Measurements from ENCODE around the gene ZNF230.

The ZNF230 gene

GRCh38 chr19:44050740-44051649 lies 48.2 kb downstream of the ZNF230 start (continued):
- TF ChIP-seq OSR2 (tag by site-specific recombination; IDR thresholded peaks at IDR 0.05) (no peak), ZNF624 (tag by site-specific recombination; IDR thresholded peaks at IDR 0.05) (no peak), ZNF169 (tag by site-specific recombination; IDR thresholded peaks at IDR 0.05) (no peak), ZNF549 (tag by site-specific recombination; IDR thresholded peaks at IDR 0.05) (peak; percentile 95), ZNF148 (tag by site-specific recombination; IDR thresholded peaks at IDR 0.05; ENCODE audit: borderline replicate concordance) (no peak)

GRCh38 chr19:44051650-44052402 lies 49.1 kb downstream of the ZNF230 start, which contains the start of gene ZNF223:
Gene ZNF223 (plus strand): TSS chr19:44052036. CDS start chr19:44055177, 3,141 bp downstream.
- Histone ChIP-seq H3K27ac (ENCODE audit: extremely low read depth, low read depth, low read length) (peak within 1 kb of the TSS; percentile 61), H3K9me3 (ENCODE audit: control insufficient read depth, insufficient read depth, low read depth, low read length) (peaks cover 11% of the 10 kb centered on the region), H3K36me3 (ENCODE audit: control insufficient read depth in 2 of 2, insufficient read depth in 1 of 2, low read length in 2 of 2) (peaks cover 17 to 31% of the 10 kb centered on the region in 2 experiments), H3K4me3 (ENCODE audit: low read depth, low read length) (peak within 1 kb of the TSS; percentile 66), H3K4me1 (ENCODE audit: control insufficient read depth, insufficient read depth, low read length) (peaks cover 14% of the 10 kb centered on the region)
- CTCF ChIA-PET, result interaction anchor here (0.6 to 1.1 kb wide), 2 partner anchors 9 to 275 kb away, joined by 3 read pairs; no protein-coding TSS in a partner anchor
- POLR2A ChIA-PET, result interaction anchor here (0.9 to 2.4 kb wide), 17 partner anchors 10 to 383 kb away, joined by 3 to 17 read pairs (median 4); partner anchors contain the start of genes ZNF221, ZNF222, ZNF224 and ZNF225
- no peak for TF ChIP-seq MEIS1 (CRISPR knock-in tag; IDR thresholded peaks at IDR 0.05; ENCODE audit: borderline replicate concordance)
- no peak for TF ChIP-seq PRDM6 (tag by site-specific recombination; IDR thresholded peaks at IDR 0.05)
- no peak for TF ChIP-seq ZNF670 (tag by site-specific recombination; IDR thresholded peaks at IDR 0.05; ENCODE audit: low read depth)
- no peak for TF ChIP-seq ZNF274 (IDR thresholded peaks at IDR 0.05; ENCODE audit: low read length)
- no peak for TF ChIP-seq ZNF274 (tag by site-specific recombination; IDR thresholded peaks at IDR 0.05; ENCODE audit: borderline replicate concordance)
- no peak for TF ChIP-seq ZNF10 (tag by site-specific recombination; IDR thresholded peaks at IDR 0.05)
- peak; percentile 27 for TF ChIP-seq SETDB1 (IDR thresholded peaks at IDR 0.05; ENCODE audit: insufficient read length, low read length)
- TF ChIP-seq HOXD13 (CRISPR knock-in tag; IDR thresholded peaks at IDR 0.05; ENCODE audit: borderline replicate concordance), result no peak
- peak; percentile 86 for TF ChIP-seq SP2 (tag by site-specific recombination; IDR thresholded peaks at IDR 0.05)
- no peak for TF ChIP-seq HIC1 (tag by site-specific recombination; IDR thresholded peaks at IDR 0.05)
- peak; percentile 89 for TF ChIP-seq ZFHX2 (tag by site-specific recombination; conservative IDR thresholded peaks at IDR 0.05)
- no peak for TF ChIP-seq ZFP3 (tag by site-specific recombination; IDR thresholded peaks at IDR 0.05; ENCODE audit: low read depth)
- TF ChIP-seq ZNF2 (tag by site-specific recombination; IDR thresholded peaks at IDR 0.05), result peak; percentile 47; the same call in 1 of the 2 replicates
- peak; percentile 97 for TF ChIP-seq SCRT2 (tag by site-specific recombination; IDR thresholded peaks at IDR 0.05)
- no peak for TF ChIP-seq ZNF362 (tag by site-specific recombination; IDR thresholded peaks at IDR 0.05)
- no peak for TF ChIP-seq ZNF114 (tag by site-specific recombination; IDR thresholded peaks at IDR 0.05)
- TF ChIP-seq ZNF701 (tag by site-specific recombination; IDR thresholded peaks at IDR 0.05), result no peak
- no peak for TF ChIP-seq ZNF221 (tag by site-specific recombination; IDR thresholded peaks at IDR 0.05; ENCODE audit: borderline replicate concordance)
- TF ChIP-seq ZNF610 (tag by site-specific recombination; IDR thresholded peaks at IDR 0.05; ENCODE audit: borderline replicate concordance), result peak; percentile 67; the same call in 1 of the 2 replicates
- TF ChIP-seq WT1 (tag by site-specific recombination; IDR thresholded peaks at IDR 0.05), result 0 out of 2 replicates have a peak, but pooled peaks have one; percentile 33
- peak; percentile 99 for TF ChIP-seq ZEB2 (tag by site-specific recombination; IDR thresholded peaks at IDR 0.05)
- peak; percentile 100 for TF ChIP-seq ZBTB17 (tag by site-specific recombination; IDR thresholded peaks at IDR 0.05)
- TF ChIP-seq ZNF561 (tag by site-specific recombination; IDR thresholded peaks at IDR 0.05; ENCODE audit: borderline replicate concordance), result peak; percentile 47; the same call in 1 of the 2 replicates
